Nucleus accumbens (tissue), 56 donors: ENCODE results near the gene C20orf96.

Experiments
- DNase-seq, 56 donors: peaks; one replicate each; lab custom pipeline; 2025; lab: John Stamatoyannopoulos, UW

Gene C20orf96

GRCh38 chr20:312866-313265 is 22.3 kb upstream of the C20orf96 start:
- no peak for DNase-seq

GRCh38 chr20:312067-312466 is 21.5 kb upstream of the C20orf96 start:
- no peak for DNase-seq

GRCh38 chr20:311609-312008 is 21.1 kb upstream of the C20orf96 start:
- DNase-seq, result no peak

- no peak for DNase-seq
Measured at GRCh38 chr20:310645-311044, 20.1 kb upstream of the C20orf96 start.

- DNase-seq, result peak; percentile 74 to 100 (median 98)
Measured at GRCh38 chr20:309841-310644, 19.5 kb upstream of the C20orf96 start.

GRCh38 chr20:309306-309840 is 18.8 kb upstream of the C20orf96 start:
- peak in 3 of 56 donors; percentile 21 to 76 (median 62) for DNase-seq

- DNase-seq, result no peak
Measured at GRCh38 chr20:308427-309038, 18.0 kb upstream of the C20orf96 start.

- DNase-seq, result no peak
Measured at GRCh38 chr20:305745-306144, 15.2 kb upstream of the C20orf96 start.

- no peak for DNase-seq
Measured at GRCh38 chr20:301886-302848, 11.6 kb upstream of the C20orf96 start.

- DNase-seq, result no peak
Measured at GRCh38 chr20:300345-300990, 9.9 kb upstream of the C20orf96 start.

GRCh38 chr20:298776-299391 is 8.3 kb upstream of the C20orf96 start:
- peak in 1 of 56 donors; percentile 2 for DNase-seq

GRCh38 chr20:297925-298775 is 7.6 kb upstream of the C20orf96 start:
- DNase-seq, result peak in 48 of 56 donors; percentile 3 to 69 (median 36)

GRCh38 chr20:297098-297924 is 6.8 kb upstream of the C20orf96 start, which contains the start of gene ZCCHC3:
TSS of gene ZCCHC3 (plus strand) at chr20:297570. CDS start at chr20:297587, 17 bp downstream.
- peak in 53 of 56 donors; percentile 23 to 90 (median 75) for DNase-seq

- no peak for DNase-seq
Measured at GRCh38 chr20:295804-296203, 5.3 kb upstream of the C20orf96 start.

GRCh38 chr20:294602-295001 is 4.1 kb upstream of the C20orf96 start:
- no peak for DNase-seq

GRCh38 chr20:289693-290083 is 862 bp downstream of the C20orf96 start:
- no peak for DNase-seq

GRCh38 chr20:288956-289692 is 1.4 kb downstream of the C20orf96 start:
- DNase-seq, result no peak
